ENCODE data around the gene SEC22A.

Gene SEC22A, protein sequence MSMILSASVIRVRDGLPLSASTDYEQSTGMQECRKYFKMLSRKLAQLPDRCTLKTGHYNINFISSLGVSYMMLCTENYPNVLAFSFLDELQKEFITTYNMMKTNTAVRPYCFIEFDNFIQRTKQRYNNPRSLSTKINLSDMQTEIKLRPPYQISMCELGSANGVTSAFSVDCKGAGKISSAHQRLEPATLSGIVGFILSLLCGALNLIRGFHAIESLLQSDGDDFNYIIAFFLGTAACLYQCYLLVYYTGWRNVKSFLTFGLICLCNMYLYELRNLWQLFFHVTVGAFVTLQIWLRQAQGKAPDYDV

DNA sequence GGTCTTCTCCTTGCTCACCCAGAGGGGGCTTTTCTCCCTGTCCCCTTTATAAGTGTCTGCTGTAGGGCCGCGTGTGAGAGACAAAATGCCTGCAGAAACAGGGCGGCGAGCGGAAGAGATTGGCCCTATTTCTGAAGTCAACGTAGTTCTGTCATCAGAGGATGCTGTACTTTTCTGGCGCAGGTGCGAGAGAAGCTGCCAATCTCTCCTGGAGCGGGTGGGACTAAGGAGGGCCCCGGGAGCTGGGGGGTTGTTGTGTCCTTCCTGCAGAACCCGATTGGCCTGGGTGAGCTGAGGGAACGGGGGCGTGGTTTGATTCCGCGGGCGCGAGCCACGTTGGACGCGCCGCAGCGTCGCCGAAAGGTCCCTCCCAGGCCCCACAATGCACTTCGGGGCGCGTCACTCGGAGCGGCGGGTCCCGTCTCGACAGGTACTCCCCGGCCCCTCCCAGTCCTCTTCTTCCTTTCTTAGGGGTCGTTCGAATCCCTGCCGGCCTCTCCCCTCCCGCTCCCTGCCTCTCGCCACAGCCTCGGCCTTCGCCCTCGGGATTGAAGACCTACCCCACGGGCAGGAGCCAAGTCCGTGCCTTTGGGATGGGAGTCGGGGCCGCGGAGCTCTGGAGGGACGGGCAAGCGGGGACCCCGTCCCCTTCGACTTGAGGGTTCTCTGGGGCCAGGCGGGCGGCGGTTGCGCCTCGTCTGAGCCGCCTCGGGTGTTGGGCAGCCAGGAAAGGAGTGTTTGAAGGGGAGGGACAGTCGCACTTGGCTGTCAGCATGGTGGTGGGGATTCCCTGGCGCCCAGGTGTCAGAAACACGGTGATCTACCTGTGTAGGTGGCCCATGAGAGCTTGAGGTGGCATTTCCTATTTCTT is at the start of gene SEC22A:
TSS of gene SEC22A (plus strand) at position 387 of the 871 bp plus-strand sequence. CDS start 7,275 bp downstream, outside the sequence.
- DNase-seq (ENCODE audit: low spot score) = peak; percentile 94

DNA sequence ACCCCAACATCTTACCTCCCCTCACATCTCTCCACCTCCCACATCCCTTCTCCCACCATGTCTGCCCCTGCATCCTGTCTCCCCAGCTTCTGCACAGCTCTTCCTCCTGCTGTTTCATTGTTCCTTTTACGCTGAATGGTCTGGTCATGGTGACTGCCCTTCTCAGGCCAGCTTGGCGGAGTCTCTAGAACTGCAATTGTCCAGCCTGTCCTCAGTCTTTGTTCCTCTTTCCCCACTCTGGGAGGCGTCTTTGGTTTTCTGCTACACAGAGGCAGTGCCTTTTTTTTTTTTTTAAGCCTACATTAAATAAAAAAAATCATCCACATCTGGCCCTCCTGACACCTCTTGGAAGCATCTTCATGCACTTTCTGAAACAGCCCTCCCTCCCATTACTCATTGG is 49.1 kb upstream of the SEC22A start:
- DNase-seq (ENCODE audit: low spot score) = peak; percentile 21

DNA sequence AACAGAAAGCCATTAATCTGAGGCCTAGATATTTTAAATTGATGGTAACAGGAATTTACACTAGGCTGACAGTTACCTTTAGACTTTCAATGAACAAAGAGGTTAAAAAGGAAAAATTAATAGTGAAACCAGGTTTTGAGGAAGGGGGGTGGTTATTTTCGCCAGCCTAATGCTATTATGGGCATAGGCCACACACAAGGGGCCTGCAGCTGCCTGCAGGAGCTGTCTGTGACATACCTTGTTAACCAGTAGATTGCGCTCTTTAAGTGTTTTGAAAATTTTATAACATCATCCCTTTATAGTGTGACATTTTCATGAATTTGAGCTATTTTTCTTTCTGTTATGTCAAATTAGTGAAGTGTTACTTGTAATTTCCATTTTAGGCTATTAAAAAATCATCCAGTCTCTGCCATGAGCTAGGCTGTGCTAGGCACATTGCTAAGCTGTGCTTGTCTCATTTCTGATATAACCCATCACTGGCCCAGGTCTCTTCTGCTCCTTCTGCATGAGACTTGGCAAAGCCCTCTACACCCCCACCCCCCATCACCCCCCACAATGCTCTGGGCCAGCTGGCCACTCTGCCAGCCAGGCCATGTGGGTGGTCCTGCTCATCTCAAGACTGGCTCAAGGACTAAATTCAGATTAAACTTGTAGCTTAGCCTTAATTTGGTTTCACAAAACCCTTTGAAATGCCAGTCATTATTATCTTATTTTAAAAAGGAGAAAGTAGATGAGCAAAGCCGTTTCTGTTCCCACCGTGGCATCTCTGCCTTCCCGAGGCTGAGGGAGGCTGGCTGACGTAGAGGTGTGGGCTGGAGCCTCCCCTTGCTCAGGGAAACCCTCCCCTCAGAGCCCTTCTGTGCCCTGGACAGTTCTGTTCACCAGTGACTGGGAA is 48.4 kb upstream of the SEC22A start:
- DNase-seq (ENCODE audit: low spot score) = no peak

DNA sequence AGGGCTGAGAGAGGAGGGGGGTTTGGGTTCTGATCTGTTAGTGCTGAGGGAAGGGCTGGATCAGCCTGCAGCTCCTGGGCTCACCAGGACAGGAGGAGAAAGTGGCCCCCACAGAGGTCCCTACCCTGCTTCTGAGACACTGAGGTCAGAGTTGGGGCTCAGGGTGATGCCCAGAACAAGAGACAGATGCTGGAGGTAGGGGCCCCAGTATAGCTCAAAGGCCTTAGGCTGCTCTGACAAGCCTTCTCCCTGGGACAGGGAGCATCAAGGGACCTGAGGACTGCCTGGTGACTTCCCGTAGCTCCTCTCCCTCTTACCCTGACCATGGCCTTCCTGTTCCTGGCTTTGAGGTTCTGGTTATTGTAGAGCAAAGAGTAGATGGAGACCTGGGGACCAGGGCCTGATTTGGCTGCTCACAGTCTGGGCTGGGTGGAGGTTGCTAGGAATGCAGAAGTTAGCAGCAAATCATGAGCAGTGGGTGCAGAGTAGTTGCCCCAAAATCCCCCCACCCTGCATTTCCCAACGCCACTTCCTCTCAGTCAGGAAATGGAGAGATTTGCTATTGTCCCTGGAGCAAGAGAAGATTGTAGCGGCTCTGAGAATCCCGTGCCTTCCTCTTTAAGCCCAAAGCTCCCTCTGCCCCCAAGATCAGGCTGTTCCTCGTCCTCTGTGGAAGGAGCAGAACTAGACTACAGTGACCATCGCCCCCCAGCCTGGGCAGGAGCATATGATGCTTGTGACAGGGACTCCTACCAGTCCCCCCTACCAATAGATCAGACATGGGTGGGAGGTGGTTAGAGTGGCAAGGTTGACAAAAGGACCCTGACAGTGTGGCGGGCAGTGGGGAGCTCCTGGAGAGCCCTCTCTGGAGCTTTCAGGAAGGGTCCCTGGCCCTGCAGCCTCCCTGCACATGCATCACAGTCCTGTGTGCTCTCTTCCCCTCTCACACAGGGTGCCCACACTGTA is 47.4 kb upstream of the SEC22A start:
- no peak for DNase-seq (ENCODE audit: low spot score)

DNA sequence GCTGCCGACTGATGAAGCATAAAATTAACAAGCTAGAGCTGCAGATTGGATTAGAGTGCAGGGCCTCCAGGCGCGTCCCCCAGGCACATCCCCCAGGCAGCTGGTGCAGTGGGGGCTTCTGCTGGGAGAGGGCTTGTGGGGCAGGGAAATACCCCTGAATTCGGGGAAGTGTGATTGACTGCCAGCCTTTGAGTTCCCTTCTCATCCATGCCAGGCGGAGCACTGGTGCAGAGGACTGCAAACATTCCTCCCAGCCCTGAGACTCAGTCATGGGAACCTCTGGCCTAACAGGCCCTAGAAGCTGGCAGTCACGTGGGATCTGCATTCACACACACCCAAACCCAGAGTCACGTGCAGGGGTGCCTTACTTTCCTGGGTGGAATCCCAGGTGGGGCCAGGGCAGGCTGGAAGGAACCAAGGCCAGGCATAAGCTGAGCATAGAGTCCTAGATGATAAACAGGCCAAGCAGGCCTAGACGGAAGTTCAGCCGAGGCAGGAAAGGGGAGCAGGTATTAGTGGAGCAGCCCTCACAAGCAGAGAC is 46.2 kb upstream of the SEC22A start:
- no peak for DNase-seq (ENCODE audit: low spot score)

DNA sequence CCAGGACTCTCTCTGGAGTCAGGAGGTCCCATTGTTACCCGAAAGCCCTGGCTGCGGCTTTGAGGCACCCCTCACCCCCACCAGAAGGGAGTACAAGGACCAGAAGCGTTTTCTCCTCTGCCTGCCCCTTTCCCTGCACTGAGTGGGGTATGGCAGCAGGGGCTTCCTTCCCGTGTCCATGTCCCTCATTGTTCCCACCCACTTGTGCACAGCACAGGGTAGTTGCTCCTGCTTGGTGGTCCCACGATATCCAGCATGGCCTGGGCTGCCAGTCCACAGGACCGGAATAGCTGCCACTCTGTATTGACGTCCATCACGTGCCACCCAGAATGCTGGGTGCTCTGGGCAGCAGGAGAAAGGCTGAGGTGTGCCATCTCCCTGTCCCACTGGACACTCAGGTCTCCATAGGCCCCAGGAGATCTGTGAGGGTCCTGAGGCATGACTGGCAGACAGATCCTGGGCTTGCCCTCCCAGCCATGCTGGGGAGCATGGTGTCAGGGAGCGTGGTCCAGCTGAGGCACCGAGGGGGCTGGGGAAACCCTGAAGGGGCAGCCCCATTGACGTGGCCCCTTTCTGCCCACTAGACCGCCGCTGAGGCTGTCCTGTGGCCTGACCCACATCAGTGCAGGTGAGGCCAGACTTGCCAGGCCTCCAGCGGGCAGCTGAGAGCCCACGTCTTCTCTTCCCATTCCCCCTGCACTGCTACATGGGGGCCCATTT is 45.3 kb upstream of the SEC22A start:
- no peak for DNase-seq (ENCODE audit: low spot score)

DNA sequence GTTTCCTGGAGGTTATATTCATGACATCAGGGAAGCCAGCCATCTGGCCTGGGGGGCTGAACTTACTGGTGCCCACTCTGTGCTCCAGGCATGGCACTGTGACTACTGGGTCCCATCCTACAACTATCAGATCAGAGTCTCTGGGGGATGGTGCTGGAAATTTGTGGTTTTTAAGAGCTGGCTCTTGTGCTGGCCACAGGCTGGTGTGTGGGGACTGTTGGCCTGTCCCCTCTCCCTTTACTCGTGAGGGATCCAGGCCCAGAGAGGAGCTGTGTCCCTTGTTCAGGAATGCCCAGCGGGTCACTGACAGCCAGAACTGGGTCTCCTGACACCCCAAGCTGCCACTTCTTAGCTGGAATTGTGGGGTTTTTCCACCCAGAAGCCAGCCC is 44.5 kb upstream of the SEC22A start:
- no peak for DNase-seq (ENCODE audit: low spot score)

DNA sequence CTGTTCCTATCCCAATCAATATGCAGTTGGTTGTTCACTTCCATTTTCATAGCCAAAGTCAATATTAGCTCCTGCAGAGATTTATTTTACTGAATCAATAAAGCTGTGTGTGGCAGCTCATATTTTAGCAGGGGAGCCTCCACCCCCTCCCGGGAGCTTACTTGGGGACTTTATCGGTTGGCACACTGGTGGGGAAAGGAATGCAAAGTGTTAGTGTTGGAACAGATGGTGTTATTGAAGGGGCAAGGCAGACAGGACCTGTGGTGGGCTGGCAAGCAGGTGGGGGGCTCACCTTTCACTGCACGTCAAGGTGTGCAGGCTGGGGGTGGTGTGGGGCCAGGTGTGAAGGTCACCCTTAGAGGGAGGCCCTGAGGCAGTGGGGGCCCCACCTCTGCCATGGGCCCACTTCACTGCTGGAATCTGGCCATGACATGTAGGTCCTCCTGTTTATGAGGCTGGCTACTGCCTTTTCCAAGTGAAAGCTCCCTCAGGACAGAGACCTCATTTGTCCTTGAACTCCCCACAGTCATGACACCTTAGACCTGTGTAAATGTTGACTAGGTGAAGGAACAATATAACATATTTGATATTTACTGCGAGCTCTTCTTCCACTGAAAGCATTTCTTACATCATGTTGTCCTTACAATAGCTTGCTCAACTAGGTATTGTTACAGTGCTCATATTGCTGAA is 44.0 kb upstream of the SEC22A start:
- no peak for DNase-seq (ENCODE audit: low spot score)

DNA sequence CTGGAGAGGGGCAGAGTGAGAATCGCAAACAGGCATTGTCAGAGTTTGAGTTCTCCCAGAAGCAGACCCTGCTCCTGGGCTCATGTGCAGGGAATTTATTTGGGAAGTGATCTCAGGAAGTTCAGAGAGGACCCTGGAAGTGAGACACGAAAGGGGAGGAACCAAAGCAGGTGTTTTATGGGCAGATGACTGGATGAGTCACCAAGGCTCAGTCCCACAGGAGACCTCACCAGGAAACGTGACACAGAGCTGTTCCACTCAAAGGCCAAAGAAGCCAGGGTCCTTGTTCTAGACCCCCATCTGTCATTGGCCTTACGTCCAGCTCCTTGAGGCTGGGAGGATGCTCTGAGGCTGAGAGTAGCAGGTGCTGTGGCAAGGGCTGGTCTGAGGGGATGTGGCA is 43.4 kb upstream of the SEC22A start:
- no peak for DNase-seq (ENCODE audit: low spot score)

DNA sequence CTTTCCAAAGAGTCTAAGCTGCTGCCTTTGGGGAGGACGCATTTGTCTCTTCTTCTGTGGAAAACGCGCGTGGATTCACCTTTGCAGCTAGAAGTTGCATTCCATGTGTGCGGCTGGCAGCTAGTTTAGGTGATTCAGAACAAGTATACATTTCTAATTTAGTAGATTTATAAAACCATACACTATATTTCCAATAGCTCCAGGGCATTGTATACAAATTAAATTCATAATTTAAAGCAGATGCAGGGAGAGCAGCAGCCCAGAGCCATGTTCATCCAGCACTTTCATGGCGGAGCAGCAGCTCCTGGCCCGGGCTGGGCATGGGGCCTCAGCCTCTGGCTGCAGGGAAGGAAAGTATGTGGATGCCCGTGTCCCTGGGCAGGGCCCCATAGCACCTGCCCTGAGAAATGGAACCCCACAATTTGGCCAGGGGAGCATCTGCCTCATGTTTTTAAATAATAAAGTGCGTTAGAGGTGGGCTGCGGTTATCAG is 42.8 kb upstream of the SEC22A start:
- DNase-seq (ENCODE audit: low spot score) = no peak

DNA sequence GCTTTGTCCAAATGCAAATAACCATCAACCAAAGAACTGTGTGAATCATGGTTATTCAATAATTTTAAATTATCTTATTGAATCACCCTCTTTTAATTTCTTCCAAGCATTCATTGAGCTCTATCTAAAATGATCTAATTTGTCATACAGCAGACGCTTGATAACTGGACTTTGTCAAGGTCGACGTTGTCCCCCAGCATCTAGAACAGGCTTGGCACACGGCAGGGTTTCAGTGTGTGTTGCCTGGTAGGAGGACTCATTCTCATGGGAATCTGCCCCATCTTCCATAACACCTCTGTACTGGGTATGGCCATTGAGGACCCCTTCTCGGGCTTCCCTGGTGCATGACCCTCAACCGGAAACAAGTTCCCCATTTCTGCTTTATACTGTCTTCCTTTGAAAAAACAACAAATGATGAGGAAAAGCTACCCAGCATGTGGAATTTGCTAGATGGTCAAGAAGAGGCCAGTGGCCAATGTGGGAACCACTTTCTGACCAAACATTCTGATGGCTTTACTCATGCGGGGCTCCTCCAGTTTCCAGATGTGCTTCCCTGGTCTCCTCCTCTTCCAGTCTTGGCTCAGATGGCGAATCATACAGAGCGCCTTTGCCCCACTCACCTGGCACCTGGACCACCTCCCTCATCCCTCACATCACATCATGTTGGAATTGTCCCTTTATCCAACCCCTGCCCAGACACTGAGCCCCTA is 41.7 kb upstream of the SEC22A start:
- no peak for DNase-seq (ENCODE audit: low spot score)

DNA sequence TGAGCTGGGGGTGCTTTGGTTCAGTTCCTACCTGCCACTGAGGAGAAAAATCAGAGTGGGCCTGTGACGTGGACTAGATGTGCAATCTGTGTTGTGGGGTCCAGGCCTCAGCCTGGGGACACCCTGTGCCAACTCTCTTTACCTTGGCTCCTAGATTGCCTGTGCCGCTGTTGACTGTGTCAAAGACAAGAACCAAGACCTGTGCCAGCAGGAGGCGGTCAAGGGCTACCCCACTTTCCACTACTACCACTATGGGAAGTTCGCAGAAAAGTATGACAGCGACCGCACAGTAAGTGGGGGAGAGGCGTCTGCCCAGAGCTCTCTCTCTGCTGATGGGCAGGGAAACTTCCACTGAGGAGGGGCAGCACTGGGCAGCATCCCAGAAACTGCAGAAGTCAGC is 40.6 kb upstream of the SEC22A start:
- DNase-seq (ENCODE audit: low spot score) = no peak

DNA sequence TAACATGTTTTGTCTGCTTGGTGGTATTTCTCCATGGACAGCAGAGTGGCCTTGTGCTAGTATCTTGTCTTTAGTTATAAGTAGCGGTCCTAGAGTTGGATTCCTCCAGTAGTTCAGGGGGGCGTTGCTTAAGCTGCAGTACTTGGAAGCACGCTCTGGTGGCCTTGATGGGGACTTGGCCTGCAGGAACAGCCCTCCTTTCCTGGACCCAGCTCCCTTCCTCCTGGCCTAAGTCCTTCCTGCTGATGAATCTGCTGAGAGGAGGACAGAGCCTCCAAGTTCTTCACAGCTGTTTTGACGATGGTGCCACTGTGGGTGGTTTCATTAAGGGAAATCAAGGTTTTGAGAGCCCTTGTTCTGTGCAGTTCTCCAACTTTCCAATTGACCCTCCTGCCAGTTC is 38.6 kb upstream of the SEC22A start:
- no peak for DNase-seq (ENCODE audit: low spot score)

DNA sequence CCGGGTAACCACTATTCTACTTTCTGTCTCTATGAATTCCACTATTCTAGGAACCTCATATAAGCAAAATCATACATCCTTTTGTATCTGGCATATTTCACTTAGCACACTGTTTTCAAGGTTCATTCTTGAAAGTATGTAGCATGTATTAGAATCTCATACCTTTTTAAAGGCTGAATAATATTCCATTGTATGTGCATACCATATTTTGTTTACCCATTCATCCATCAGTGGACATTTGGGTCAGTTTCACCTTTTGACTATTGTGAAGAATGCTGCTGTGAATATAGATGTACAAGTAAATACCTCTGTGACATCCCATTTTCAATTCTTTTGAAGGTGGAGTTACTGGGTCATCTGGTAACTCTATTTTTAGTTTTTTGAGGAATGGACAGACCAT is 36.6 kb upstream of the SEC22A start:
- no peak for DNase-seq (ENCODE audit: low spot score)

DNA sequence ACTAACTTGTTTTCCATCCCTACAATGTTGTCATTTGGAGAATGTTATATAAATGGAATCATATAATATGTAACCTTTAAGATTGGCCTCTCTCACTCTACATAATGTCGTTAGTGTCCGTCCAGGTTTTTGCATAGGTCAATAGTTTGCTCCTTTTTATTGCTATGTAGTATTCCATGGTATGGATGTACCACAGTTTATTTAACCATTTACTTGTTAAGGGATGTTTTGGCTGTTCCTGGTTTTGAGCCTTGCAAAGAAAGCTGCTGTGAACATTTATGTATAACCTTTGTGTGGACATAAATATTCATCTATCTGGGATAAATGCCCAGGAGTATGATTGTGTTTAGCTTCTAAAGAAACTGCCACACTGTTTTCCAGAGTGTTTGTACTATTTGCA is 34.1 kb upstream of the SEC22A start:
- no peak for DNase-seq (ENCODE audit: low spot score)

DNA sequence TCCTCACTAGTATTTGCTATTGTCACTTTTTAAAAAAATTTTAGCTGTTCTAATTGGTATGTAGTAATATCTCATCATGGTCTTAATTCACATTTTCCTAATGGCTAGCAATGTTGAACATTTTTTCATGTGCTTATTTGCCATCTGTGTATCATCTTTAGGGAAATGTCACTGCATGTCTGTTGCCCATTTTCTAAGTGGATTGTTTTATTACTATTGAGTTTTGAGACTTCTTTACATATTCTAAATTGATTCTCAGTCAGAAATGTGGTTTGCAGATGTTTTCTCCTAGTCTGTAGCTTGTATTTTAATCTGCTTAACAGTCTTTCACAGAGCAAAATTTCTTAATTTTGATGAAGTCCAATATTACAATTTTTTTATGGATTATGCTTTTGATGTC is 33.6 kb upstream of the SEC22A start:
- no peak for DNase-seq (ENCODE audit: low spot score)

DNA sequence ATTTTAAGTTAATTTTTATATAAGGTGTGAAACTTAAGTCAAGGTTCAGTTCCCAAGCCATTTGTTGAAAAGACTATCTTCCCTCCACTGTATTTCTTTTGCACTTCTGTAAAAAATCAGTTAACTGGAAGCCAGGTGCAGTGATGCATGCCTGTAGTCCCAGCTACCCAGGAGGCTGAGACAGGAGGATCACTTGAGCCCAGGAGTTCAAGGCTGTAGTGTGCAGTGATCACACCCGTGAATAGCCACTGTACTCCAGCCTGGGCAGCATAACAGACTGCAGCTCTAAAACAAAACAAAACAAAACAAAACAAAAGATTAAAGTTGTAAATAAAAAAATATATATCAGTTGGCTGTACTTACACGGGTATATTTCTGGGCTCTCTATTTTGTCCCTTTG is 33.1 kb upstream of the SEC22A start:
- DNase-seq (ENCODE audit: low spot score) = no peak

DNA sequence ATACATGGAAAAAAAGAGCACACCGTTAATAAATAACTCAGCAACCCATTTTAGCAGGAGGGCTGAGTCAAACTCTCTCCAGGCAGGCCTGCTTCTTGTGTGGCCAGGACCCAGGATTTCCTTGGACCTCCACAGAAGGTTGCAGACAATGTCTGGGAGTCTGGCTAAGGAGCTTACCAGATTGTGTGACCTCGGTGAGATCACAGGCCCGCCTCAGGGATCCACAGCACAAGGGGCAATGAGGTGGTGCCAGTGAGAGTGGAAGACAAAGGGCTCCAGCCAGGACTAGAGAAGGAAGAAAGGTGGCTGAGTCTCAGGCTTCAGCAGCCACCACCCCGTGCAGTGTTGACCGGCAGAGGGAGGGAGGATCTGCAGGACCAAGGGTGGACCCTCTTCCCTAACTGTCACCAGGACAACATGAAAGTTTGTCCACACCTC is 32.2 kb upstream of the SEC22A start:
- DNase-seq (ENCODE audit: low spot score) = no peak

DNA sequence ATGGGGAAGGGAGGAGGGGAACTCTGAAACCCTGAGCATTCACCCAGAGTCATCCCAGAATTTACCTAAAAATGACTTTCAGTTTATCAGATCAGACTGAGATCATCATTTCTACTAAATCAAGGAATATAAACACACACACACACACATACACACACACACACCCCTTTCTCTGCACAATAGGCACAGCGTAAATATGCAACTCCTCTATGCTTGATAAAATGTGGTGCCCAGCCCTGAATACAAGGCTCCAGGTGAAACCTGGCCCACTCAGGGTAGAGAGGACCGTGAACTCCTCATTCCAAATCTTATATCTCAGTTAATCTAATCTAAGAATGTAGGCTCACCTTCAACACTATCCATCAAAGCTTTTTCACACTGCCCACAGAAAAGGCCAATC is 31.8 kb upstream of the SEC22A start:
- DNase-seq (ENCODE audit: low spot score) = no peak

All from putamen (tissue), 1 donor.